Suprapubic skin (tissue), 4 donors: ENCODE data around the gene ZNF536. TPM values are rescaled to one million over a fixed set of nuclear protein-coding genes. Genes with fewer than 3 reads are reported as not detected.
"Not testable (repeated sequence)": the region's sequence is repeated elsewhere in the genome, so short reads cannot be mapped to it uniquely, and the experiment has no call there.

ENCODE experiments used
- DNase-seq, 2 donors: peaks; one replicate each; pipeline ENCODE4 v3.0.0-alpha.2; 2019; ENCODE audit warnings: low spot score in 2 of 2
- H3K27ac ChIP-seq: fragments of 200-600 bp; sonication (generic); one replicate; pipeline ENCODE4 v1.5.1; 2019
- H3K27me3 ChIP-seq: fragments of 200-600 bp; sonication (generic); one replicate; pipeline ENCODE4 v1.5.1; 2019
- H3K36me3 ChIP-seq: fragments of 200-600 bp; sonication (generic); one replicate; pipeline ENCODE4 v1.5.1; 2019
- H3K4me1 ChIP-seq: fragments of 200-600 bp; sonication (generic); one replicate; pipeline ENCODE4 v1.5.1; 2019
- H3K4me3 ChIP-seq: fragments of 200-600 bp; sonication (generic); one replicate; pipeline ENCODE4 v1.5.1; 2019; ENCODE audit warnings: mild to moderate bottlenecking
- H3K9me3 ChIP-seq: fragments of 200-600 bp; sonication (generic); one replicate; pipeline ENCODE4 v1.5.1; 2019
- EP300 ChIP-seq: sonication (generic); formaldehyde crosslinking; IDR thresholded peaks from one replicate; pipeline ENCODE4 v1.6.1; 2017; ENCODE audit warnings: antibody characterized with exemption
- POLR2A ChIP-seq, 2 donors: fragments of 450-650 bp; IDR thresholded peaks; one replicate each; pipeline ENCODE4 v1.6.1; 2017; ENCODE audit warnings: antibody characterized with exemption in 2 of 2, mild to moderate bottlenecking in 2 of 2, moderate library complexity in 2 of 2
- POLR2AphosphoS5 ChIP-seq, 3 donors: sonication (generic); formaldehyde crosslinking; IDR thresholded peaks; one replicate each; pipeline ENCODE4 v1.6.1; 2017; ENCODE audit warnings: antibody characterized with exemption in 3 of 3
- WGBS: methylation state at CpG from one replicate; pipeline ENCODE4 v1.1.5; 2018; 5-methylcytosine and 5-hydroxymethylcytosine counted together
- total RNA-seq, 4 donors: library from RNA; depleted of rRNA; stranded (reverse); fragments of >200 nt; gene quantifications; one replicate each; pipeline ENCODE4 v1.1.0, GENCODE V29; 2016
- TF ChIP-seq, protein P1 (sequence below), 2 donors: fragments of 200-600 bp in 1 of 2; fragments of 450-650 bp in 1 of 2; sonication (generic) in 1 of 2; IDR thresholded peaks; one replicate each; pipeline ENCODE4 v1.5.1; 2016 to 2019; ENCODE audit warnings: antibody characterized with exemption in 2 of 2, mild to moderate bottlenecking in 1 of 2, moderate library complexity in 1 of 2

ZNF536 gene
- total RNA-seq, 4 donors from 2014 or later = 0.10 to 1.5 (median 0.51) TPM

DNA sequence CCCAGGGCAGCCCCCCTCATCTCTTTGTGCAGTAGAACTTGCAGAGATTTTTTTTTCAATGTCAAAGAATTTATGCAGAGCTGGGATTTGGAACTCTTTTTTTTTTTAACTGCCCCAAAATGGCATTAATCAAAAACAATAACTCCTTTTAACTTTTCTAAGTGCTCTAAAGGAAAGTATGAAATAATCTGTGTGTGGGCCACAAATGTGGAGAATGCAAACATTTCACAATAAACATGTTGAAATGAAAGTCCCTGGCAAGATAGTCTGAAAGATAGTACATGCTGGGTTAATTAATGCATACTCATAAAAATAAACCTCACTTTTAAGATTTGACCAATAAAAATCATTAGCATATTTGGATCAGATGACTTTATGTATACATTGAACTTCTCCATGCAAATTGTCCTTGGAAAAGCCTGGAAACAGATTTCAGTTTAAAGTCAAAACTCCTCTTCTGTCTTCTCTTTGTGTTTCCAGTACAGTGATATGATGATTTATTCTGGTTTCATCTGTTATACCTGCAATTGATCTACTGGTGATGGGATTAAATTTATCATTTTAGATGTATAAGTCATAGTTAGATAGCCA lies 30.5 kb upstream of the ZNF536 start:
- Histone ChIP-seq H3K36me3 (no peaks in the 10 kb centered on the region), H3K27me3 (peaks cover 8% of the 10 kb centered on the region), H3K27ac (no peak overlapping the region), H3K4me3 (no peak overlapping the region), H3K9me3 (no peaks in the 10 kb centered on the region), H3K4me1 (no peaks in the 10 kb centered on the region)
- TF ChIP-seq, protein P1, sequence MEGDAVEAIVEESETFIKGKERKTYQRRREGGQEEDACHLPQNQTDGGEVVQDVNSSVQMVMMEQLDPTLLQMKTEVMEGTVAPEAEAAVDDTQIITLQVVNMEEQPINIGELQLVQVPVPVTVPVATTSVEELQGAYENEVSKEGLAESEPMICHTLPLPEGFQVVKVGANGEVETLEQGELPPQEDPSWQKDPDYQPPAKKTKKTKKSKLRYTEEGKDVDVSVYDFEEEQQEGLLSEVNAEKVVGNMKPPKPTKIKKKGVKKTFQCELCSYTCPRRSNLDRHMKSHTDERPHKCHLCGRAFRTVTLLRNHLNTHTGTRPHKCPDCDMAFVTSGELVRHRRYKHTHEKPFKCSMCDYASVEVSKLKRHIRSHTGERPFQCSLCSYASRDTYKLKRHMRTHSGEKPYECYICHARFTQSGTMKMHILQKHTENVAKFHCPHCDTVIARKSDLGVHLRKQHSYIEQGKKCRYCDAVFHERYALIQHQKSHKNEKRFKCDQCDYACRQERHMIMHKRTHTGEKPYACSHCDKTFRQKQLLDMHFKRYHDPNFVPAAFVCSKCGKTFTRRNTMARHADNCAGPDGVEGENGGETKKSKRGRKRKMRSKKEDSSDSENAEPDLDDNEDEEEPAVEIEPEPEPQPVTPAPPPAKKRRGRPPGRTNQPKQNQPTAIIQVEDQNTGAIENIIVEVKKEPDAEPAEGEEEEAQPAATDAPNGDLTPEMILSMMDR (IDR thresholded peaks at IDR 0.05) = no peak
- no peak for DNase-seq

GRCh38 chr19:30342901-30343300 lies 29.3 kb upstream of the ZNF536 start:
- H3K36me3 ChIP-seq = no peaks in the 10 kb centered on the region
- no peaks in the 10 kb centered on the region for H3K4me1 ChIP-seq
- H3K27me3 ChIP-seq = peaks cover 8% of the 10 kb centered on the region
- H3K27ac ChIP-seq = no peak overlapping the region
- no peak overlapping the region for H3K4me3 ChIP-seq
- WGBS = 72% methylated on average over 2 of the region's 3 CpGs
- no peaks in the 10 kb centered on the region for H3K9me3 ChIP-seq
- peak; percentile 15 to 55 for DNase-seq
- TF ChIP-seq, protein P1 (IDR thresholded peaks at IDR 0.05) = no peak
- TF ChIP-seq EP300 = no peak
- no peak for TF ChIP-seq POLR2AphosphoS5 (IDR thresholded peaks at IDR 0.05)
- TF ChIP-seq POLR2A (IDR thresholded peaks at IDR 0.05) = no peak

DNA sequence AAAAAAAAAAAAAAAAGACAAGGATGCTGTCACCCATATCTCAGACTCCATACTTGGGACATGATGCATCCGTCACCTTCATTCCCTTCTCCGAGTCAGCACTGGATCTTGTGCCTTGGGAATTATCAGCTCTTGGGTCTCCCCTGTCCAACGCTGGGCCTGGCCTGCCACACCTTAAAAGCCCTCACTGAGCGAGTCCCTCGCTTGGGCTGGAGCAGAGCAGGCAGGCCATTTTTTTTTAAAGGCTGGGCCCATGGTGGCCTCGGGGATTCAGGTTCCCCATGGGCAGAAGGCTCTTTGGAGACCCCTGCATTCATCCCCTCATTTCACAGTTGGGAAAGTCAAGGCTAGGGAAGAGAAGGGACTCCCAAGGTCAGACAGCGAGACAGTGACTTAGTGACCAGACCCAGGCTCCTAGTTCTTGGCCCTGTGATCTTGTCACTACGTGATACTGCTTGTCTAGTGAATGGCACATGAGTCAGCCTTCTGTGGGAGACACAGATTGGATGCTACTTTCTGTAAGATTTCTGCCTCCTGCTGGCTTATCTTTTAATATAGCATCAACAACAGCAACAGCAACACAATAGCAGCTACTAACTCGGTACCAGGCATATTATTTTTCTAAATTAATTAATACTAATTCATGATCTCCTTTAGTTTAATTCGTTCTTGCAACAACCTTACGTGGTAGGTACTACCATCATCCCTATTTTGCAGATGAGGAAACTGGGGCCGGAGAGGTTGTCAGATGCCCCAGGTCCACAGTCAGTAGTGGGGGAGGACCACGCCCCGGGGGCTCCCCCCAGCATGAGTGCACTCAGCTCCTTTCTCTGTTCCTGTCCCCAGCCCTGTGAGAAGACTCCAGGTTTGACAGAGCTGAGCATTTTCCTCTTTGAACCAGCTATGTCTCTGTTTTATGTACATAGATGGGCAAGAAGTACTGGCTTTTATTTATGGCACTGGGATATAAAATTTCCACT lies 27.4 kb upstream of the ZNF536 start:
- WGBS = 89% methylated on average over 11 of the region's 14 CpGs
- peak; percentile 8 to 62 for DNase-seq

DNA sequence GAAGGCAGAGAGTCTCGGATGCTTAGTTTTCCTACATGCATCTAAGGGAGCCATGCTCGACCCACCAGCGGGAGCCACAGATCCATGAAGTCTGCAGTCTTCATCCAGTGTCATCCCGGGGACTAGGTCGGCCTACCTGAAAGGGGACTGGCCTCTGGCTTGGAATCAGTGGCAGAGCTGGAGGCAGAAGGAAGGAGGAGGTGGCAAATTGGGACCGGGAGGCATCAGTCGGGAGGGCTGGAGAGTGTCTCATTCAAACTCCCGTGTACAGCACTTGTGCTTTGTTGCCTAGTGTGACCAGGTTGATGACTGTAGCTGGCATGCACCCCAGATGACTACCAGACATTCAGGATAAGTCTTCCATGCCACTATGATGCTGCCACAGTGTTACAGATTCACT lies 26.5 kb upstream of the ZNF536 start:
- Histone ChIP-seq H3K36me3 (no peaks in the 10 kb centered on the region), H3K27me3 (peaks cover 4% of the 10 kb centered on the region), H3K4me3 (no peak overlapping the region), H3K9me3 (no peaks in the 10 kb centered on the region), H3K27ac (no peak overlapping the region), H3K4me1 (no peaks in the 10 kb centered on the region)
- peak in 1 of 2 donors; percentile 59 for DNase-seq
- 86% methylated on average over 8 of the region's 8 CpGs for WGBS
- TF ChIP-seq EP300 = no peak
- TF ChIP-seq, protein P1 (IDR thresholded peaks at IDR 0.05) = no peak
- TF ChIP-seq POLR2AphosphoS5 (IDR thresholded peaks at IDR 0.05) = no peak
- no peak for TF ChIP-seq POLR2A (IDR thresholded peaks at IDR 0.05)

More for the DNA sequence above, 27.4 kb upstream of the ZNF536 start:
- H3K4me3 ChIP-seq = no peak overlapping the region
- TF ChIP-seq, protein P1 (IDR thresholded peaks at IDR 0.05) = no peak
- no peak for TF ChIP-seq POLR2AphosphoS5 (IDR thresholded peaks at IDR 0.05)
- no peak for TF ChIP-seq EP300
- no peak for TF ChIP-seq POLR2A (IDR thresholded peaks at IDR 0.05)
- no peaks in the 10 kb centered on the region for H3K4me1 ChIP-seq
- no peaks in the 10 kb centered on the region for H3K36me3 ChIP-seq
- H3K27ac ChIP-seq = no peak overlapping the region
- H3K27me3 ChIP-seq = peaks cover 6% of the 10 kb centered on the region
- no peaks in the 10 kb centered on the region for H3K9me3 ChIP-seq

DNA sequence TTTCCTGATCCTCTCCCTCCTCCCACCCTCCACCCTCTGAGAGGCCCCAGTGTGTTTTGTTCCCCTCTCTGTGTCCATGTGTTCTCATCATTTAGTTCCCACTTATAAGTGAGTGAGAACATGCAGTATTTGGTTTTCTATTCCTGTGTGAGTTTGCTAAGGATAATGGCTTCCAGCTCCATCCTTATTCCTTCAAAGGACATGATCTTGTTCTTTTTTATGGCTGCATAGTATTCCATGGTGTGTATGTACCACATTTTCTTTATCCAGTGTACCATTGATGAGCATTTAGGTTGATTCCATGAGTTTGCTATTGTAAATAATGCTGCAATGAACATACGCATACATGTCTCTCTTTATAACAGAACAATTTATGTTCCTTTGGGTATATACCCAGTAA lies 25.7 kb upstream of the ZNF536 start:
- WGBS = 95% methylated on average over 1 of the region's 1 CpG
- H3K4me3 ChIP-seq, H3K36me3 ChIP-seq, H3K27ac ChIP-seq, H3K27me3 ChIP-seq, H3K4me1 ChIP-seq, H3K9me3 ChIP-seq: not testable (repeated sequence)
- peak in 1 of 2 donors; percentile 5 for DNase-seq
